Lung (tissue), 12 donors: ENCODE measurements around the gene NCOA5. TPM values are rescaled to one million over a fixed set of nuclear protein-coding genes. Genes with fewer than 3 reads are reported as not detected.

ENCODE experiments used
- ATAC-seq: fragments of 200-7000 bp; cut with Tn5 transposase; one replicate; pipeline ENCODE4 v1.9.1; 2020; ENCODE audit warnings: moderate number of reproducible peaks; ENCODE audit not compliant: insufficient read depth, low FRiP score
- DNase-seq, 3 donors: peaks; one replicate each; pipeline ENCODE4 v3.0.0-alpha.2; 2013 to 2017
- H3K27ac ChIP-seq, 2 donors: one replicate each; pipeline ENCODE4 v1.5.1; 2013; ENCODE audit warnings: mild to moderate bottlenecking in 2 of 2, moderate library complexity in 2 of 2, control low read depth in 1 of 2, inconsistent platforms in 1 of 2, low read depth in 1 of 2, low read length in 1 of 2
- H3K27me3 ChIP-seq, 3 donors: one replicate each; pipeline ENCODE4 v1.5.1; 2013; ENCODE audit warnings: low read length in 2 of 3; ENCODE audit not compliant: control insufficient read depth in 3 of 3, insufficient read depth in 3 of 3
- H3K36me3 ChIP-seq, 4 donors: one replicate each; pipeline ENCODE4 v1.5.1; 2013; ENCODE audit warnings: low read length in 4 of 4, mild to moderate bottlenecking in 1 of 4, moderate library complexity in 1 of 4; ENCODE audit not compliant: control insufficient read depth in 4 of 4, insufficient read depth in 4 of 4
- H3K4me1 ChIP-seq, 5 donors: one replicate each; pipeline ENCODE4 v1.5.1; 2013; ENCODE audit warnings: low read length in 5 of 5, mild to moderate bottlenecking in 2 of 5, moderate library complexity in 1 of 5; ENCODE audit not compliant: control insufficient read depth in 5 of 5, insufficient read depth in 5 of 5
- H3K4me3 ChIP-seq: one replicate; pipeline ENCODE4 v1.5.1; 2013; ENCODE audit warnings: mild to moderate bottlenecking, control low read depth, moderate library complexity
- H3K9ac ChIP-seq, 2 donors: one replicate each; pipeline ENCODE4 v1.5.1; 2013; ENCODE audit warnings: low read length in 2 of 2, control low read depth in 1 of 2; ENCODE audit not compliant: insufficient read depth in 1 of 2
- H3K9me3 ChIP-seq, 4 donors: one replicate each; pipeline ENCODE4 v1.5.1; 2013; ENCODE audit warnings: low read length in 3 of 4, mild to moderate bottlenecking in 1 of 4, moderate library complexity in 1 of 4; ENCODE audit not compliant: control insufficient read depth in 4 of 4, insufficient read depth in 3 of 4
- CTCF ChIP-seq: IDR thresholded peaks from 2 replicates; pipeline ENCODE4 v1.5.1; 2012; ENCODE audit warnings: mild to moderate bottlenecking; ENCODE audit errors: control extremely low read depth, extremely low read depth
- WGBS, 2 donors: extraction: QIAGEN DNeasy Blood & Tissue Kit; methylation state at CpG; one replicate each; pipeline ENCODE4 v1.1.7; 2013; 5-methylcytosine and 5-hydroxymethylcytosine counted together
- polyA plus RNA-seq, 2 donors: library from polyadenylated mRNA; stranded (reverse); fragments of 200-250 nt; gene quantifications; one replicate each; pipeline ENCODE4 v1.2.1, GENCODE V29; 2013
- total RNA-seq, 2 donors: library from RNA; depleted of rRNA in 1 of 2; stranded (reverse); fragments of >200 nt in 1 of 2; gene quantifications; one replicate each; pipeline ENCODE4 v1.2.1, GENCODE V29; 2014 to 2021
- donor health status: control.
- donor health status: control.
- donor health status: Bipolar disorder and iron deficiency.
- donor health status: healthy.
- donor health status: DM: yes; HTN: yes; CAD: no.

Gene NCOA5
- total and polyA plus RNA-seq, 4 donors: 11.1 to 24.2 (median 15.1) TPM

GRCh38 chr20:46012921-46013320 lies 76.8 kb downstream of the NCOA5 start:
- DNase-seq: no peak
- ATAC-seq: no peak
- no peak overlapping the region for H3K27ac ChIP-seq
- no peak overlapping the region for H3K4me3 ChIP-seq
- no peak overlapping the region for H3K9ac ChIP-seq
- H3K27me3 ChIP-seq: peaks cover 5 to 74% (median 58%) of the 10 kb centered on the region in 3 donors
- WGBS, 2 donors: 53 to 60% methylated on average over 8 to 10 of the region's 10 CpGs
- H3K4me1 ChIP-seq: peaks cover 0 to 22% (median 0%) of the 10 kb centered on the region in 5 donors
- no peak for TF ChIP-seq CTCF
- H3K9me3 ChIP-seq: peaks cover 0 to 8% (median 0%) of the 10 kb centered on the region in 4 donors
- no peaks in the 10 kb centered on the region for H3K36me3 ChIP-seq

GRCh38 chr20:46011631-46012482 lies 77.9 kb downstream of the NCOA5 start:
- no peak overlapping the region for H3K27ac ChIP-seq
- H3K4me3 ChIP-seq: no peak overlapping the region
- peaks cover 0 to 8% (median 0%) of the 10 kb centered on the region in 4 donors for H3K9me3 ChIP-seq
- no peaks in the 10 kb centered on the region for H3K36me3 ChIP-seq
- TF ChIP-seq CTCF: no peak
- no peak overlapping the region for H3K9ac ChIP-seq
- no peak for ATAC-seq
- WGBS, 2 donors: 12 to 18% methylated on average over 57 of the region's 57 CpGs
- H3K4me1 ChIP-seq: peaks cover 0 to 22% (median 0%) of the 10 kb centered on the region in 5 donors
- peaks cover 0 to 82% (median 60%) of the 10 kb centered on the region in 3 donors for H3K27me3 ChIP-seq
- peak in 2 of 3 donors; percentile 18 to 45 for DNase-seq

Other genes with a start within 250 kb of the NCOA5 start
- gene ACOT8, start 232.6 kb downstream of the NCOA5 start, total RNA-seq: 10 to 100 TPM; 24.7 to 29.7 TPM
- gene ACOT8, start 232.6 kb downstream of the NCOA5 start, polyA plus RNA-seq: 10 to 100 TPM; 34.0 to 34.3 TPM
- 1 to 10 TPM; 3.7 to 5.2 TPM for gene ZSWIM3, start 232.3 kb downstream of the NCOA5 start, total RNA-seq
- 1 to 10 TPM; 1.7 to 3.0 TPM for gene ZSWIM3, start 232.3 kb downstream of the NCOA5 start, polyA plus RNA-seq
- gene ZSWIM1, start 208.7 kb downstream of the NCOA5 start, total RNA-seq: 10 to 100 TPM in 1 of 2 donors, 1 to 10 TPM in 1; 5.2 to 11.1 TPM
- gene ZSWIM1, start 208.7 kb downstream of the NCOA5 start, polyA plus RNA-seq: 1 to 10 TPM; 3.7 to 5.2 TPM
- gene SPATA25, start 202.3 kb downstream of the NCOA5 start, total RNA-seq: 1 to 10 TPM; 2.1 to 3.8 TPM
- gene SPATA25, start 202.3 kb downstream of the NCOA5 start, polyA plus RNA-seq: under 1 TPM; 0.77 to 0.97 TPM
- 1 to 10 TPM; 5.8 to 8.3 TPM for gene NEURL2, start 198.8 kb downstream of the NCOA5 start, total RNA-seq
- gene NEURL2, start 198.8 kb downstream of the NCOA5 start, polyA plus RNA-seq: 1 to 10 TPM; 1.5 to 3.9 TPM
- gene CTSA, start 198.6 kb downstream of the NCOA5 start, total RNA-seq: 100 to 1,000 TPM in 1 of 2 donors, 10 to 100 TPM in 1; 72.2 to 170 TPM
- gene CTSA, start 198.6 kb downstream of the NCOA5 start, polyA plus RNA-seq: 100 to 1,000 TPM; 109 to 247 TPM
- 10 to 100 TPM; 63.6 to 97.7 TPM for gene PLTP, start 177.8 kb downstream of the NCOA5 start, total RNA-seq
- 100 to 1,000 TPM in 1 of 2 donors, 10 to 100 TPM in 1; 26.9 to 125 TPM for gene PLTP, start 177.8 kb downstream of the NCOA5 start, polyA plus RNA-seq
- gene PCIF1, start 155.3 kb downstream of the NCOA5 start, total RNA-seq: 10 to 100 TPM; 27.7 to 48.1 TPM
- gene PCIF1, start 155.3 kb downstream of the NCOA5 start, polyA plus RNA-seq: 10 to 100 TPM; 28.4 to 35.6 TPM
- gene ZNF335, start 117.8 kb downstream of the NCOA5 start, total RNA-seq: 10 to 100 TPM; 19.0 to 23.6 TPM
- 10 to 100 TPM; 12.8 to 13.0 TPM for gene ZNF335, start 117.8 kb downstream of the NCOA5 start, polyA plus RNA-seq
- 10 to 100 TPM; 31.1 to 35.0 TPM for gene MMP9, start 81.1 kb downstream of the NCOA5 start, total RNA-seq
- gene MMP9, start 81.1 kb downstream of the NCOA5 start, polyA plus RNA-seq: 10 to 100 TPM in 1 of 2 donors, 1 to 10 TPM in 1; 3.1 to 47.7 TPM
- under 1 TPM in 1 of 2 donors, not detected in 1; 0.52 TPM for gene SLC12A5, start 60.7 kb downstream of the NCOA5 start, total RNA-seq
- not detected for gene SLC12A5, start 60.7 kb downstream of the NCOA5 start, polyA plus RNA-seq
- gene CD40, start 28.4 kb upstream of the NCOA5 start, total RNA-seq: 10 to 100 TPM; 20.4 to 28.1 TPM
- gene CD40, start 28.4 kb upstream of the NCOA5 start, polyA plus RNA-seq: 10 to 100 TPM; 28.7 to 55.0 TPM
- under 1 TPM; 0.06 to 0.25 TPM for gene CDH22, start 218.5 kb upstream of the NCOA5 start, total RNA-seq
- gene CDH22, start 218.5 kb upstream of the NCOA5 start, polyA plus RNA-seq: under 1 TPM; 0.03 to 0.12 TPM